ENCODE measurements around the gene LAS1L.
"Not testable (repeated sequence)": the region's sequence is repeated elsewhere in the genome, so short reads cannot be mapped to it uniquely, and the experiment has no call there.

DNA sequence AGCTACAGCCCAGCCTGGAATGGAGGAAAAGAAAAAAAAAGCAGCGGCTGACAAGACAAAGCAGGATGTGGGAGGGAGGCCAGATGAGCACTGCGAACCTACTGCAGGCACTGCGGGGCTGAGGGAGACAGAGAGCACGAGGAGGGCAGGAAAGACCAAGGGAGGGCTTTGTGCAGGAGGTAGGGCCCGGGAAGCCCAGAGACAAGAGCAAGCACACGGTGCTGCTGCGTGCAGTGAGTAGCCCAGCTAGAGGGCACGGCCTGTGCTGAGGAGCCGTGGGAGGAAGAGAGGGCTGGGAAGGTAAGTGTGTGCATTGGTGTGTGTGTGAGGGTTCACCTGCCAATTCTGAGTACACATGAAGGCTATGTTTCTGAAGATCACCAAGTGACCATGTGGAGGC lies 15.6 kb downstream of the LAS1L start:
- TF ChIP-seq TOX (CRISPR knock-in tag; IDR thresholded peaks at IDR 0.05; ENCODE audit: borderline replicate concordance), result not testable (repeated sequence)
- TF ChIP-seq, protein P1, sequence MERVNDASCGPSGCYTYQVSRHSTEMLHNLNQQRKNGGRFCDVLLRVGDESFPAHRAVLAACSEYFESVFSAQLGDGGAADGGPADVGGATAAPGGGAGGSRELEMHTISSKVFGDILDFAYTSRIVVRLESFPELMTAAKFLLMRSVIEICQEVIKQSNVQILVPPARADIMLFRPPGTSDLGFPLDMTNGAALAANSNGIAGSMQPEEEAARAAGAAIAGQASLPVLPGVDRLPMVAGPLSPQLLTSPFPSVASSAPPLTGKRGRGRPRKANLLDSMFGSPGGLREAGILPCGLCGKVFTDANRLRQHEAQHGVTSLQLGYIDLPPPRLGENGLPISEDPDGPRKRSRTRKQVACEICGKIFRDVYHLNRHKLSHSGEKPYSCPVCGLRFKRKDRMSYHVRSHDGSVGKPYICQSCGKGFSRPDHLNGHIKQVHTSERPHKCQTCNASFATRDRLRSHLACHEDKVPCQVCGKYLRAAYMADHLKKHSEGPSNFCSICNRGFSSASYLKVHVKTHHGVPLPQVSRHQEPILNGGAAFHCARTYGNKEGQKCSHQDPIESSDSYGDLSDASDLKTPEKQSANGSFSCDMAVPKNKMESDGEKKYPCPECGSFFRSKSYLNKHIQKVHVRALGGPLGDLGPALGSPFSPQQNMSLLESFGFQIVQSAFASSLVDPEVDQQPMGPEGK (CRISPR knock-in tag; IDR thresholded peaks at IDR 0.05; ENCODE audit: borderline replicate concordance), result not testable (repeated sequence)
